ENCODE results near the gene PRIMPOL. TPM values are rescaled to one million over a fixed set of nuclear protein-coding genes. Genes with fewer than 3 reads are reported as not detected.

PRIMPOL gene
- total and polyA plus RNA-seq, 9 of the 15 experiments (the other 6 are each of a cell fraction or from before 2014, with no cell fraction given), result 11.0 to 32.0 (median 16.1) TPM

DNA sequence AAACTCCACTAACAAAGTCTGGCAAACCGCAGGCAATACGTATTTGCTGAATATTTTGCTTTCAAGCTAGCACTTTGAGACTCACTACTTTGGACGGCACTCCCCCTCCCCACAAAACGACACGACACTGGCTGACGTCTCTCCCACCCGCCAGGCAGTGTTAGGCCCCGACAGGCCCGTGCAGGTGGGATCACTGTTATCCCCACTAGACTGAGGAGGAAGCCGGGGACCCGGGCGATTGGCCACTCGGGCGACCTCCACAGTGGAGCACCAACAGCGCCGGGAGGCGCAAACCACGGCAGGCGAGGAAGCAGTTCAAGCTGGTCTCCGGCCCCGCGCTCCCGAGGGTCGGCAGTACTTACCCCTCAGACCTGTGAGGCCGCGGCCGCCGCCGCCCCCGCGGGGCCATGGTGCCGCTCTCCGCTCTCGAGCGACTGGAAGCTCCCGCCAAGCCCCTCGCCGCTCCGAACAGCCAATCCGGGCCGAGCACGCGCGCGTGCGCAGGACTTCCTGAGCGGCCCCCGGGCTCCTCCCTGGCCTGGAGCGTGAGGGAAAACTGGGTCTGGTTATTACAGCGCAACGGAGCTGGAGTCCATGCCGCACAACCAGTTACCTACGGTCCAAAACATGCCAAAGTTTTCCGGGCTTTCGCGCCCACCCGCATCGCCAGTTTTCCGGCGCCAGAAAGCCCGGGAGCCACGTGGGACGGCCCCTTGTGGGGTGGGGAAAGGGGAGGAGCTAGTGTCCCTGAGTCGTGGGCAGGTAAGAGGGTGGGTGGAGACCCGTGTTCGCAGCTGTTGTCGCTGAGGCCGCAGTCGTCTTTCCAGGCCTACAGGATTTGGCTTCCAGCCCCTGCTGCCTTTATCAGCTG, 84.4 kb downstream of the PRIMPOL start, which contains the start of gene CENPU (continued):
- TF ChIP-seq, protein P1, sequence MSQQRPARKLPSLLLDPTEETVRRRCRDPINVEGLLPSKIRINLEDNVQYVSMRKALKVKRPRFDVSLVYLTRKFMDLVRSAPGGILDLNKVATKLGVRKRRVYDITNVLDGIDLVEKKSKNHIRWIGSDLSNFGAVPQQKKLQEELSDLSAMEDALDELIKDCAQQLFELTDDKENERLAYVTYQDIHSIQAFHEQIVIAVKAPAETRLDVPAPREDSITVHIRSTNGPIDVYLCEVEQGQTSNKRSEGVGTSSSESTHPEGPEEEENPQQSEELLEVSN (IDR thresholded peaks at IDR 0.05; ENCODE audit: borderline replicate concordance in 1 of 2, extremely low read depth in 1 of 2, insufficient read depth in 1 of 2, insufficient read length in 1 of 2, low read depth in 1 of 2, low read length in 1 of 2, poor library complexity in 1 of 2, severe bottlenecking in 1 of 2), result peak; percentile 87 to 98
- TF ChIP-seq, protein P2, sequence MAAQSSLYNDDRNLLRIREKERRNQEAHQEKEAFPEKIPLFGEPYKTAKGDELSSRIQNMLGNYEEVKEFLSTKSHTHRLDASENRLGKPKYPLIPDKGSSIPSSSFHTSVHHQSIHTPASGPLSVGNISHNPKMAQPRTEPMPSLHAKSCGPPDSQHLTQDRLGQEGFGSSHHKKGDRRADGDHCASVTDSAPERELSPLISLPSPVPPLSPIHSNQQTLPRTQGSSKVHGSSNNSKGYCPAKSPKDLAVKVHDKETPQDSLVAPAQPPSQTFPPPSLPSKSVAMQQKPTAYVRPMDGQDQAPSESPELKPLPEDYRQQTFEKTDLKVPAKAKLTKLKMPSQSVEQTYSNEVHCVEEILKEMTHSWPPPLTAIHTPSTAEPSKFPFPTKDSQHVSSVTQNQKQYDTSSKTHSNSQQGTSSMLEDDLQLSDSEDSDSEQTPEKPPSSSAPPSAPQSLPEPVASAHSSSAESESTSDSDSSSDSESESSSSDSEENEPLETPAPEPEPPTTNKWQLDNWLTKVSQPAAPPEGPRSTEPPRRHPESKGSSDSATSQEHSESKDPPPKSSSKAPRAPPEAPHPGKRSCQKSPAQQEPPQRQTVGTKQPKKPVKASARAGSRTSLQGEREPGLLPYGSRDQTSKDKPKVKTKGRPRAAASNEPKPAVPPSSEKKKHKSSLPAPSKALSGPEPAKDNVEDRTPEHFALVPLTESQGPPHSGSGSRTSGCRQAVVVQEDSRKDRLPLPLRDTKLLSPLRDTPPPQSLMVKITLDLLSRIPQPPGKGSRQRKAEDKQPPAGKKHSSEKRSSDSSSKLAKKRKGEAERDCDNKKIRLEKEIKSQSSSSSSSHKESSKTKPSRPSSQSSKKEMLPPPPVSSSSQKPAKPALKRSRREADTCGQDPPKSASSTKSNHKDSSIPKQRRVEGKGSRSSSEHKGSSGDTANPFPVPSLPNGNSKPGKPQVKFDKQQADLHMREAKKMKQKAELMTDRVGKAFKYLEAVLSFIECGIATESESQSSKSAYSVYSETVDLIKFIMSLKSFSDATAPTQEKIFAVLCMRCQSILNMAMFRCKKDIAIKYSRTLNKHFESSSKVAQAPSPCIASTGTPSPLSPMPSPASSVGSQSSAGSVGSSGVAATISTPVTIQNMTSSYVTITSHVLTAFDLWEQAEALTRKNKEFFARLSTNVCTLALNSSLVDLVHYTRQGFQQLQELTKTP (IDR thresholded peaks at IDR 0.05; ENCODE audit: low read depth in 1 of 2, partially characterized antibody in 2 of 2), result no peak
- TF ChIP-seq FOS (IDR thresholded peaks at IDR 0.05; ENCODE audit: extremely low read depth, insufficient read length) (peak; percentile 19), ZNF583 (CRISPR knock-in tag; IDR thresholded peaks at IDR 0.05) (no peak), BRCA1 (IDR thresholded peaks at IDR 0.05) (no peak), BRCA1 (CRISPR knock-in tag; IDR thresholded peaks at IDR 0.05) (no peak), POLR3A (IDR thresholded peaks at IDR 0.05; ENCODE audit: borderline replicate concordance, extremely low read depth, insufficient read depth, insufficient read length) (no peak), PHB (CRISPR knock-in tag; IDR thresholded peaks at IDR 0.05) (no peak), ZNF584 (CRISPR knock-in tag; IDR thresholded peaks at IDR 0.05; ENCODE audit: low read depth) (no peak), HMG20A (CRISPR knock-in tag; conservative IDR thresholded peaks at IDR 0.05) (no peak), CEBPB (tag; IDR thresholded peaks at IDR 0.05) (peak; percentile 8; the same call in 1 of the 2 replicates), NR3C1 (CRISPR knock-in tag; IDR thresholded peaks at IDR 0.05) (no peak), HNRNPK (IDR thresholded peaks at IDR 0.05; ENCODE audit: low read depth, low read length, poor library complexity, severe bottlenecking) (no peak)
- TF ChIP-seq, protein P3, sequence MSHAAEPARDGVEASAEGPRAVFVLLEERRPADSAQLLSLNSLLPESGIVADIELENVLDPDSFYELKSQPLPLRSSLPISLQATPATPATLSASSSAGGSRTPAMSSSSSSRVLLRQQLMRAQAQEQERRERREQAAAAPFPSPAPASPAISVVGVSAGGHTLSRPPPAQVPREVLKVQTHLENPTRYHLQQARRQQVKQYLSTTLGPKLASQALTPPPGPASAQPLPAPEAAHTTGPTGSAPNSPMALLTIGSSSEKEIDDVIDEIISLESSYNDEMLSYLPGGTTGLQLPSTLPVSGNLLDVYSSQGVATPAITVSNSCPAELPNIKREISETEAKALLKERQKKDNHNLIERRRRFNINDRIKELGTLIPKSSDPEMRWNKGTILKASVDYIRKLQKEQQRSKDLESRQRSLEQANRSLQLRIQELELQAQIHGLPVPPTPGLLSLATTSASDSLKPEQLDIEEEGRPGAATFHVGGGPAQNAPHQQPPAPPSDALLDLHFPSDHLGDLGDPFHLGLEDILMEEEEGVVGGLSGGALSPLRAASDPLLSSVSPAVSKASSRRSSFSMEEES (CRISPR knock-in tag; IDR thresholded peaks at IDR 0.05), result no peak
- TF ChIP-seq, protein P4, sequence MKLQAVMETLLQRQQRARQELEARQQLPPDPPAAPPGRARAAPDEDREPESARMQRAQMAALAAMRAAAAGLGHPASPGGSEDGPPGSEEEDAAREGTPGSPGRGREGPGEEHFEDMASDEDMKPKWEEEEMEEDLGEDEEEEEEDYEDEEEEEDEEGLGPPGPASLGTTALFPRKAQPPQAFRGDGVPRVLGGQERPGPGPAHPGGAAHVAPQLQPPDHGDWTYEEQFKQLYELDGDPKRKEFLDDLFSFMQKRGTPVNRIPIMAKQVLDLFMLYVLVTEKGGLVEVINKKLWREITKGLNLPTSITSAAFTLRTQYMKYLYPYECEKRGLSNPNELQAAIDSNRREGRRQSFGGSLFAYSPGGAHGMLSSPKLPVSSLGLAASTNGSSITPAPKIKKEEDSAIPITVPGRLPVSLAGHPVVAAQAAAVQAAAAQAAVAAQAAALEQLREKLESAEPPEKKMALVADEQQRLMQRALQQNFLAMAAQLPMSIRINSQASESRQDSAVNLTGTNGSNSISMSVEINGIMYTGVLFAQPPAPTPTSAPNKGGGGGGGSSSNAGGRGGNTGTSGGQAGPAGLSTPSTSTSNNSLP (IDR thresholded peaks at IDR 0.05; ENCODE audit: borderline replicate concordance, low read depth, low read length), result peak; percentile 91
- TF ChIP-seq, protein P5, sequence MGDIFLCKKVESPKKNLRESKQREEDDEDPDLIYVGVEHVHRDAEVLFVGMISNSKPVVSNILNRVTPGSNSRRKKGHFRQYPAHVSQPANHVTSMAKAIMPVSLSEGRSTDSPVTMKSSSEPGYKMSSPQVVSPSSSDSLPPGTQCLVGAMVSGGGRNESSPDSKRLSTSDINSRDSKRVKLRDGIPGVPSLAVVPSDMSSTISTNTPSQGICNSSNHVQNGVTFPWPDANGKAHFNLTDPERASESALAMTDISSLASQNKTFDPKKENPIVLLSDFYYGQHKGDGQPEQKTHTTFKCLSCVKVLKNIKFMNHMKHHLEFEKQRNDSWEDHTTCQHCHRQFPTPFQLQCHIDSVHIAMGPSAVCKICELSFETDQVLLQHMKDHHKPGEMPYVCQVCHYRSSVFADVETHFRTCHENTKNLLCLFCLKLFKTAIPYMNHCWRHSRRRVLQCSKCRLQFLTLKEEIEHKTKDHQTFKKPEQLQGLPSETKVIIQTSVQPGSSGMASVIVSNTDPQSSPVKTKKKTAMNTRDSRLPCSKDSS (IDR thresholded peaks at IDR 0.05; ENCODE audit: low read depth, partially characterized antibody), result no peak

Measured in K562 (cell line).